ENCODE measurements around the gene RANBP1.

- TF ChIP-seq, protein P1, sequence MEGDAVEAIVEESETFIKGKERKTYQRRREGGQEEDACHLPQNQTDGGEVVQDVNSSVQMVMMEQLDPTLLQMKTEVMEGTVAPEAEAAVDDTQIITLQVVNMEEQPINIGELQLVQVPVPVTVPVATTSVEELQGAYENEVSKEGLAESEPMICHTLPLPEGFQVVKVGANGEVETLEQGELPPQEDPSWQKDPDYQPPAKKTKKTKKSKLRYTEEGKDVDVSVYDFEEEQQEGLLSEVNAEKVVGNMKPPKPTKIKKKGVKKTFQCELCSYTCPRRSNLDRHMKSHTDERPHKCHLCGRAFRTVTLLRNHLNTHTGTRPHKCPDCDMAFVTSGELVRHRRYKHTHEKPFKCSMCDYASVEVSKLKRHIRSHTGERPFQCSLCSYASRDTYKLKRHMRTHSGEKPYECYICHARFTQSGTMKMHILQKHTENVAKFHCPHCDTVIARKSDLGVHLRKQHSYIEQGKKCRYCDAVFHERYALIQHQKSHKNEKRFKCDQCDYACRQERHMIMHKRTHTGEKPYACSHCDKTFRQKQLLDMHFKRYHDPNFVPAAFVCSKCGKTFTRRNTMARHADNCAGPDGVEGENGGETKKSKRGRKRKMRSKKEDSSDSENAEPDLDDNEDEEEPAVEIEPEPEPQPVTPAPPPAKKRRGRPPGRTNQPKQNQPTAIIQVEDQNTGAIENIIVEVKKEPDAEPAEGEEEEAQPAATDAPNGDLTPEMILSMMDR (conservative IDR thresholded peaks at IDR 0.05): no peak
- no peak for TF ChIP-seq ZFX (IDR thresholded peaks at IDR 0.05)
These were observed 7.8 kb upstream of the RANBP1 start for GRCh38 chr22:20107951-20108756.

All from C4-2B (cell line).